Measurements from ENCODE around the gene COL18A1. TPM values are rescaled to one million over a fixed set of nuclear protein-coding genes. Genes with fewer than 3 reads are reported as not detected.

COL18A1 gene
- total and polyA plus RNA-seq, 2 of the 8 experiments (the other 6 are each of a cell fraction or from before 2014, with no cell fraction given), result 145 to 201 TPM

GRCh38 chr21:45444385-45444784 lies 39.4 kb downstream of the COL18A1 start:
- Histone ChIP-seq H4K5ac (ENCODE audit: insufficient read length, low read depth, low read length) (no peak overlapping the region), H3K23me2 (ENCODE audit: low read depth, low read length) (no peaks in the 10 kb centered on the region), H2AFZ (ENCODE audit: low read length) (no peak overlapping the region), H3K14ac (ENCODE audit: insufficient read length) (no peak overlapping the region), H3K79me2 (ENCODE audit: control insufficient read depth in 1 of 2, insufficient read depth in 2 of 2, low read length in 2 of 2) (peaks cover 10 to 93% of the 10 kb centered on the region in 2 experiments; a peak in 3 of 4 replicates), H3K4me2 (ENCODE audit: insufficient read depth in 1 of 2, low read depth in 2 of 2, low read length in 2 of 2) (no peak overlapping the region), H3K4ac (replicated peaks; ENCODE audit: insufficient read length, low read depth, low read length) (no peak overlapping the region), H3K9me3 (ENCODE audit: insufficient read depth in 2 of 2, low read depth in 1 of 2, low read length in 1 of 2) (peaks cover 0 to 8% of the 10 kb centered on the region in 2 experiments; a peak in 2 of 4 replicates), H3K9ac (replicated peaks in 1 of 4; ENCODE audit: extremely low read depth in 1 of 4, low read depth in 3 of 4, low read length in 3 of 4) (no peak overlapping the region), H3K4me1 (replicated peaks in 1 of 4; ENCODE audit: control insufficient read depth in 3 of 4, insufficient read depth in 4 of 4, low read length in 3 of 4) (peaks cover 0 to 4% (median 0%) of the 10 kb centered on the region in 4 experiments; a peak in 1 of 7 replicates), H3K4me3 (ENCODE audit: extremely low read depth in 1 of 4, insufficient read depth in 2 of 4, low read depth in 3 of 4, low read length in 4 of 4) (no peak overlapping the region), H4K91ac (replicated peaks; ENCODE audit: insufficient read length, low read length) (no peak overlapping the region), H3K18ac (ENCODE audit: extremely low read depth, low read length) (no peak overlapping the region), H3K23ac (ENCODE audit: insufficient read length) (no peak overlapping the region), H3K27ac (ENCODE audit: low read depth, low read length) (no peak overlapping the region; the same call in 1 of the 2 replicates), H3K36me3 (ENCODE audit: control insufficient read depth in 2 of 4, insufficient read depth in 4 of 4, low read length in 3 of 4) (peaks cover 0 to 7% (median 4%) of the 10 kb centered on the region in 4 experiments; a peak in 5 of 8 replicates), H4K8ac (ENCODE audit: extremely low read depth, insufficient read depth, low read length) (0 out of 2 replicates have a peak overlapping the region, but pooled peaks have one; percentile 75), H3K27me3 (replicated peaks in 1 of 4; ENCODE audit: control insufficient read depth in 3 of 4, extremely low read depth in 1 of 4, insufficient read depth in 3 of 4, low read length in 3 of 4) (no peaks in the 10 kb centered on the region), H3K79me1 (ENCODE audit: low read depth, low read length) (peaks cover 27% of the 10 kb centered on the region), H2BK15ac (ENCODE audit: low read length) (no peak overlapping the region), H2AK5ac (ENCODE audit: low read depth, low read length) (0 out of 2 replicates have a peak overlapping the region, but pooled peaks have one; percentile 6), H2BK5ac (ENCODE audit: low read depth, low read length) (no peak overlapping the region), H2BK12ac (ENCODE audit: low read depth, low read length) (no peak overlapping the region), H2BK120ac (replicated peaks; ENCODE audit: low read depth, low read length) (no peak overlapping the region), H2BK20ac (ENCODE audit: low read length) (no peak overlapping the region), H4K20me1 (replicated peaks in 1 of 2; ENCODE audit: control insufficient read depth in 1 of 2, insufficient read depth in 2 of 2, low read length in 2 of 2) (peaks cover 21 to 36% of the 10 kb centered on the region in 2 experiments), H3K56ac (replicated peaks; ENCODE audit: insufficient read length, low read depth, low read length) (no peak overlapping the region)
- WGBS, 2 experiments (ENCODE audit: extremely low coverage in 1 of 2, insufficient coverage in 1 of 2, insufficient read length in 1 of 2, insufficient replicate concordance in 2 of 2, low coverage in 1 of 2, low lambda C conversion rate in 2 of 2, missing lambda C conversion rate in 1 of 2), result 97% methylated on average over 19 of the region's 19 CpGs; no CpG with 5 or more reads in 1 of the 2 experiments
- POLR2A ChIA-PET (ENCODE audit: partially characterized antibody), result no interaction called here
- no peak for TF ChIP-seq RBBP5 (IDR thresholded peaks at IDR 0.05; ENCODE audit: borderline replicate concordance, low read depth, low read length)
- no peak for TF ChIP-seq GABPA (IDR thresholded peaks at IDR 0.05; ENCODE audit: borderline replicate concordance, insufficient read depth, low read length)
- no peak for TF ChIP-seq GTF2F1 (IDR thresholded peaks at IDR 0.05; ENCODE audit: borderline replicate concordance, low read depth, low read length)
- no peak for TF ChIP-seq TAF1 (IDR thresholded peaks at IDR 0.05; ENCODE audit: low read depth, low read length)
- no peak for TF ChIP-seq MAX (IDR thresholded peaks at IDR 0.05)
- TF ChIP-seq TBP (IDR thresholded peaks at IDR 0.05; ENCODE audit: low read depth, low read length), result no peak
- TF ChIP-seq SP1 (IDR thresholded peaks at IDR 0.05; ENCODE audit: low read depth, low read length), result no peak
- TF ChIP-seq BRCA1 (IDR thresholded peaks at IDR 0.05; ENCODE audit: low read depth, low read length), result no peak
- no peak for TF ChIP-seq BCL11A (IDR thresholded peaks at IDR 0.05; ENCODE audit: low read depth in 2 of 2, low read length in 2 of 2)
- FAIRE-seq (no peak), DNase-seq (ENCODE audit: low read depth in 1 of 2, low spot score in 2 of 2) (no peak)
- CTCF ChIA-PET (ENCODE audit: partially characterized antibody), result interaction anchor here (1.0 kb wide), 3 partner anchors 15 to 111 kb away, joined by 3 to 4 read pairs (median 3); no protein-coding TSS in a partner anchor

All from H1 (cell line).